Ishikawa (cell line): ENCODE results near the gene BABAM2.

ENCODE experiments used
- CEBPB ChIP-seq: IDR thresholded peaks from 2 replicates; pipeline ENCODE4 v1.6.1; 2012
- EP300 ChIP-seq: IDR thresholded peaks from 2 replicates; pipeline ENCODE4 v1.6.1; 2012; ENCODE audit warnings: borderline replicate concordance
- TAF1 ChIP-seq: IDR thresholded peaks from 2 replicates; pipeline ENCODE4 v1.6.1; 2012; ENCODE audit warnings: low read depth, mild to moderate bottlenecking
- TF ChIP-seq, protein P1 (sequence below): IDR thresholded peaks from 2 replicates; pipeline ENCODE4 v1.6.1; 2012; ENCODE audit warnings: low read depth, mild to moderate bottlenecking

DNA sequence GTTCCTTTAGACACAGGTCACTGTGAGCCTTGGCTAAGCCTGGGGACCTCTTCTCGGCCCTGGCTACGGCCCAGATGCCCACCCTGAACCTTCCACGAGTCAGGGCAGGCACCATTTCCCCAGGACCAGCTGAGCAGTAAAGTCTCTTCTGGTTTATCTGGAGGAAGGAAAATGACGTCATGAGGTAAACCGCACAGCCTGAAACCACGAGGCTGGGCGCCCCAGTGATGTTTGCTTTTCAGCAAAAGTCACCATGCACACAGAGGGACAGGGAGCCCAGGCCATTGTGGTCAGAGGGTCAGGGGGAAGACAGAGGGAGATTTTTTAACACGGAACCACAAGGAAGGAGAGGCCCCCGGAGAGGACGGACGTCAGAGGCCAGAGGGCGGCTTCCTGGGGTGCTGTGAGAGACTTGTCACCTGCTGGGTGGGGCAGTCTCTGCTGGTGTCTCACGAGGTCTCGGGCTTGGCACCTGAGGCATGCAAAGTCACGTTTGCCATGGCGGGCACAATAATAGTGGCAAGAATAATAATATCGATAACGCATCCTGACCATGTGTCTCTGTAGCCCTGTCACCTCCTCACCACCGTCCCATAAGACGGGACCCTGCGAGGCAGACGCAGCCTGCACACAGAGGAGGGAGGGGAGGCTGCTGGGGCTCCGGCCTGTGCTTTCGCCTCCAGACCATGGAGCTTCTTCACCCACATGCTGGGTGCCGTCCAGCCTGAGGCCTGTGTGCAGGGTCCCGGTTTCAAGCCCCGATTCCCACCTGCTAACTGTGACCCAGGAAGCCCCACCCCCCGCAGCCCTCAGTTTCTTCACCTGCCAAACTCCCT, 468.9 kb downstream of the BABAM2 start:
- TF ChIP-seq, protein P1, sequence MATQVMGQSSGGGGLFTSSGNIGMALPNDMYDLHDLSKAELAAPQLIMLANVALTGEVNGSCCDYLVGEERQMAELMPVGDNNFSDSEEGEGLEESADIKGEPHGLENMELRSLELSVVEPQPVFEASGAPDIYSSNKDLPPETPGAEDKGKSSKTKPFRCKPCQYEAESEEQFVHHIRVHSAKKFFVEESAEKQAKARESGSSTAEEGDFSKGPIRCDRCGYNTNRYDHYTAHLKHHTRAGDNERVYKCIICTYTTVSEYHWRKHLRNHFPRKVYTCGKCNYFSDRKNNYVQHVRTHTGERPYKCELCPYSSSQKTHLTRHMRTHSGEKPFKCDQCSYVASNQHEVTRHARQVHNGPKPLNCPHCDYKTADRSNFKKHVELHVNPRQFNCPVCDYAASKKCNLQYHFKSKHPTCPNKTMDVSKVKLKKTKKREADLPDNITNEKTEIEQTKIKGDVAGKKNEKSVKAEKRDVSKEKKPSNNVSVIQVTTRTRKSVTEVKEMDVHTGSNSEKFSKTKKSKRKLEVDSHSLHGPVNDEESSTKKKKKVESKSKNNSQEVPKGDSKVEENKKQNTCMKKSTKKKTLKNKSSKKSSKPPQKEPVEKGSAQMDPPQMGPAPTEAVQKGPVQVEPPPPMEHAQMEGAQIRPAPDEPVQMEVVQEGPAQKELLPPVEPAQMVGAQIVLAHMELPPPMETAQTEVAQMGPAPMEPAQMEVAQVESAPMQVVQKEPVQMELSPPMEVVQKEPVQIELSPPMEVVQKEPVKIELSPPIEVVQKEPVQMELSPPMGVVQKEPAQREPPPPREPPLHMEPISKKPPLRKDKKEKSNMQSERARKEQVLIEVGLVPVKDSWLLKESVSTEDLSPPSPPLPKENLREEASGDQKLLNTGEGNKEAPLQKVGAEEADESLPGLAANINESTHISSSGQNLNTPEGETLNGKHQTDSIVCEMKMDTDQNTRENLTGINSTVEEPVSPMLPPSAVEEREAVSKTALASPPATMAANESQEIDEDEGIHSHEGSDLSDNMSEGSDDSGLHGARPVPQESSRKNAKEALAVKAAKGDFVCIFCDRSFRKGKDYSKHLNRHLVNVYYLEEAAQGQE, result no peak
- TF ChIP-seq EP300, result no peak
- no peak for TF ChIP-seq CEBPB
- TF ChIP-seq TAF1, result no peak
